Prostate gland (tissue), 2 donors: ENCODE measurements around the gene NUDT19.

Experiments used
- POLR2A ChIP-seq: fragments of 450-650 bp; IDR thresholded peaks from one replicate; pipeline ENCODE4 v1.6.1; 2016; ENCODE audit warnings: antibody characterized with exemption, mild to moderate bottlenecking
- POLR2AphosphoS5 ChIP-seq: sonication (generic); formaldehyde crosslinking; IDR thresholded peaks from one replicate; pipeline ENCODE4 v1.6.1; 2017; ENCODE audit warnings: antibody characterized with exemption
- TF ChIP-seq, protein P1 (sequence below), 4 experiments: fragments of 200-600 bp in 2 of 4; fragments of 450-650 bp in 2 of 4; sonication (generic) in 2 of 4; IDR thresholded peaks; 1 replicate in 3 of 4; 2 replicates in 1 of 4; pipeline ENCODE4 v1.5.1; 2016 to 2019; ENCODE audit warnings: antibody characterized with exemption in 4 of 4, mild to moderate bottlenecking in 2 of 4, moderate library complexity in 2 of 4

DNA sequence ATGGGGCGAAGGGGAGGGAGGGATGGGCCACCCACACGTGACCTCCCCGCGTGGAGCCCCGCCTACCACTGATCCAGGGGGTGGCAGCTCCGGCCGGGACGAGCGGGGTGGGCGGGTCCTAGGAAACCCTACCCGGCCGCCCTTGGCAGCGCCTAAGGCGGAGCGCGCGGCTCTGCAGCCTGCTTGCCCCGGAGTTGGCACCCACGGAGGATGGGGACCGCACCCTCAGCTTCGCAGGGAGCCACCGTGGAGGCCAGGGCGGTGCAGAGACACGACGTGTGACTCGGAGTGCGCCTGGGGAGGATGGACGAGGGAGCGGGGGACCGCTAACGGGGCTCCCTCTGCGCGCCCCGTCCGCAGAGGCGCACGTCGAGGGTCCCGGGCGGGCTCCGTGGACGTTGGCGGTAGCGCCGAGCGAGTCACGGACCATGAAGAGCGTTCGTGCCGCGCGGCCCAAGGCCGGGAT lies 15.9 kb upstream of the NUDT19 start, which contains the start of gene RGS9BP:
- TF ChIP-seq POLR2A, result no peak
- TF ChIP-seq, protein P1, sequence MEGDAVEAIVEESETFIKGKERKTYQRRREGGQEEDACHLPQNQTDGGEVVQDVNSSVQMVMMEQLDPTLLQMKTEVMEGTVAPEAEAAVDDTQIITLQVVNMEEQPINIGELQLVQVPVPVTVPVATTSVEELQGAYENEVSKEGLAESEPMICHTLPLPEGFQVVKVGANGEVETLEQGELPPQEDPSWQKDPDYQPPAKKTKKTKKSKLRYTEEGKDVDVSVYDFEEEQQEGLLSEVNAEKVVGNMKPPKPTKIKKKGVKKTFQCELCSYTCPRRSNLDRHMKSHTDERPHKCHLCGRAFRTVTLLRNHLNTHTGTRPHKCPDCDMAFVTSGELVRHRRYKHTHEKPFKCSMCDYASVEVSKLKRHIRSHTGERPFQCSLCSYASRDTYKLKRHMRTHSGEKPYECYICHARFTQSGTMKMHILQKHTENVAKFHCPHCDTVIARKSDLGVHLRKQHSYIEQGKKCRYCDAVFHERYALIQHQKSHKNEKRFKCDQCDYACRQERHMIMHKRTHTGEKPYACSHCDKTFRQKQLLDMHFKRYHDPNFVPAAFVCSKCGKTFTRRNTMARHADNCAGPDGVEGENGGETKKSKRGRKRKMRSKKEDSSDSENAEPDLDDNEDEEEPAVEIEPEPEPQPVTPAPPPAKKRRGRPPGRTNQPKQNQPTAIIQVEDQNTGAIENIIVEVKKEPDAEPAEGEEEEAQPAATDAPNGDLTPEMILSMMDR (IDR thresholded peaks at IDR 0.05), result no peak
- no peak for TF ChIP-seq POLR2AphosphoS5
